GM23338 (cell line): Measurements from ENCODE around the gene RAD21L1. TPM values are rescaled to one million over a fixed set of nuclear protein-coding genes. Genes with fewer than 3 reads are reported as not detected.

Experiments
- ATAC-seq: fragments of 200-7000 bp; cut with Tn5 transposase; 3 replicates; pipeline ENCODE4 v1.9.1; 2020
- DNase-seq: peaks from one replicate; pipeline ENCODE4 v3.0.0-alpha.2; 2015; ENCODE audit warnings: low spot score
- H2AFZ ChIP-seq: fragments of 200-600 bp; sonication (generic); 2 replicates; pipeline ENCODE4 v1.8.0; 2016; ENCODE audit warnings: antibody characterized with exemption, mild to moderate bottlenecking, moderate library complexity
- H3F3A ChIP-seq: fragments of 200-600 bp; sonication (generic); replicated peaks from 2 replicates; pipeline ENCODE4 v1.8.0; 2017; ENCODE audit warnings: antibody characterized with exemption, mixed run types, low read depth
- H3K27ac ChIP-seq: fragments of 200-600 bp; sonication (generic); 2 replicates; pipeline ENCODE4 v1.6.1; 2016; ENCODE audit warnings: low read depth
- H3K27me3 ChIP-seq: fragments of 200-600 bp; sonication (generic); 2 replicates; pipeline ENCODE4 v1.8.0; 2016; ENCODE audit warnings: mild to moderate bottlenecking, mixed run types, moderate library complexity; ENCODE audit not compliant: insufficient read depth
- H3K36me3 ChIP-seq: fragments of 200-600 bp; sonication (generic); 2 replicates; pipeline ENCODE4 v1.8.0; 2016; ENCODE audit warnings: mild to moderate bottlenecking; ENCODE audit not compliant: insufficient read depth
- H3K4me1 ChIP-seq: fragments of 200-600 bp; sonication (generic); 2 replicates; pipeline ENCODE4 v1.8.0; 2016; ENCODE audit warnings: mild to moderate bottlenecking, moderate library complexity; ENCODE audit not compliant: insufficient read depth
- H3K4me2 ChIP-seq: fragments of 200-600 bp; sonication (generic); 2 replicates; pipeline ENCODE4 v1.7.1; 2017; ENCODE audit warnings: mixed run types
- H3K4me3 ChIP-seq: fragments of 200-600 bp; sonication (generic); 2 replicates; pipeline ENCODE4 v1.6.1; 2016; ENCODE audit warnings: mixed run types
- H3K79me2 ChIP-seq: fragments of 200-600 bp; sonication (generic); replicated peaks from 2 replicates; pipeline ENCODE4 v1.8.0; 2017; ENCODE audit warnings: mild to moderate bottlenecking; ENCODE audit not compliant: insufficient read depth
- H3K9me2 ChIP-seq: fragments of 200-600 bp; sonication (generic); 2 replicates; pipeline ENCODE4 v1.8.0; 2017; ENCODE audit not compliant: insufficient read depth
- H4K20me1 ChIP-seq: fragments of 200-600 bp; sonication (generic); replicated peaks from 2 replicates; pipeline ENCODE4 v1.8.0; 2017; ENCODE audit warnings: mild to moderate bottlenecking; ENCODE audit not compliant: insufficient read depth
- H3K27ac Mint-ChIP-seq: 2 replicates; pipeline ENCODE4 v1.8.0; 2020; ENCODE audit warnings: inconsistent platforms, mild to moderate bottlenecking, moderate library complexity, mixed read lengths
- H3K27me3 Mint-ChIP-seq: 3 replicates; pipeline ENCODE4 v1.8.0; 2022; ENCODE audit warnings: low read depth, mild to moderate bottlenecking, moderate library complexity, mixed read lengths, inconsistent platforms; ENCODE audit not compliant: insufficient read depth, poor library complexity
- H3K36me3 Mint-ChIP-seq: 3 replicates; pipeline ENCODE4 v1.8.0; 2021; ENCODE audit warnings: low read depth, mild to moderate bottlenecking, inconsistent platforms, moderate library complexity, mixed read lengths
- H3K4me1 Mint-ChIP-seq: 3 replicates; pipeline ENCODE4 v1.8.0; 2020; ENCODE audit warnings: mild to moderate bottlenecking, inconsistent platforms, mixed read lengths
- H3K4me3 Mint-ChIP-seq: 3 replicates; pipeline ENCODE4 v1.8.0; 2021; ENCODE audit warnings: moderate library complexity, mild to moderate bottlenecking, inconsistent platforms, mixed read lengths
- H3K9me3 Mint-ChIP-seq: 3 replicates; pipeline ENCODE4 v1.8.0; 2020; ENCODE audit warnings: moderate library complexity, mild to moderate bottlenecking, inconsistent platforms, mixed read lengths
- POLR2AphosphoS5 ChIP-seq: IDR thresholded peaks from 2 replicates; pipeline ENCODE4 v1.6.1; 2016; ENCODE audit warnings: antibody characterized with exemption, low read depth
- ZNF114 ChIP-seq: fragments of 250-450 bp; sonication (Bioruptor Pico); IDR thresholded peaks from 2 replicates; pipeline ENCODE4 v1.5.0; 2020; ENCODE audit warnings: mild to moderate bottlenecking, moderate library complexity
- long read RNA-seq: library from polyadenylated mRNA; unstranded; transcript quantifications from one replicate; pipeline ENCODE4 v2.0.0, GENCODE V29; 2020; ENCODE audit not compliant: unreplicated experiment
- polyA plus RNA-seq: library from polyadenylated mRNA; unstranded; fragments of >200 nt; fragmentation: Nextera tagmentation; extraction: Ambion mirVana; gene quantifications from 2 replicates; pipeline ENCODE4 v1.2.1, GENCODE V29; 2016
- total RNA-seq: library from RNA; depleted of rRNA; stranded (reverse); fragments of >200 nt; shearing (Covaris generic); gene quantifications from 2 replicates; pipeline ENCODE4 v1.2.3, GENCODE V29; 2014; rRNA removed
- TF ChIP-seq, protein P1 (sequence below), 2 experiments: fragments of 200-600 bp in 1 of 2; sonication (generic) in 1 of 2; conservative IDR thresholded peaks; 2 replicates each; pipeline versions ENCODE4 v1.5.1 to v1.6.1; 2016 to 2017; ENCODE audit warnings: antibody characterized with exemption in 2 of 2, low read depth in 2 of 2, mild to moderate bottlenecking in 2 of 2, moderate library complexity in 1 of 2

RAD21L1 gene
- total RNA-seq = 0.10 TPM in 1 of 2 replicates, not detected in the other
- 0.38 and 0.95 TPM in 2 replicates for polyA plus RNA-seq
- long read RNA-seq, partial matches to known transcripts = 0 of 1 reads
- long read RNA-seq, other reads (novel, unspliced or antisense) = 1 of 1 reads

DNA sequence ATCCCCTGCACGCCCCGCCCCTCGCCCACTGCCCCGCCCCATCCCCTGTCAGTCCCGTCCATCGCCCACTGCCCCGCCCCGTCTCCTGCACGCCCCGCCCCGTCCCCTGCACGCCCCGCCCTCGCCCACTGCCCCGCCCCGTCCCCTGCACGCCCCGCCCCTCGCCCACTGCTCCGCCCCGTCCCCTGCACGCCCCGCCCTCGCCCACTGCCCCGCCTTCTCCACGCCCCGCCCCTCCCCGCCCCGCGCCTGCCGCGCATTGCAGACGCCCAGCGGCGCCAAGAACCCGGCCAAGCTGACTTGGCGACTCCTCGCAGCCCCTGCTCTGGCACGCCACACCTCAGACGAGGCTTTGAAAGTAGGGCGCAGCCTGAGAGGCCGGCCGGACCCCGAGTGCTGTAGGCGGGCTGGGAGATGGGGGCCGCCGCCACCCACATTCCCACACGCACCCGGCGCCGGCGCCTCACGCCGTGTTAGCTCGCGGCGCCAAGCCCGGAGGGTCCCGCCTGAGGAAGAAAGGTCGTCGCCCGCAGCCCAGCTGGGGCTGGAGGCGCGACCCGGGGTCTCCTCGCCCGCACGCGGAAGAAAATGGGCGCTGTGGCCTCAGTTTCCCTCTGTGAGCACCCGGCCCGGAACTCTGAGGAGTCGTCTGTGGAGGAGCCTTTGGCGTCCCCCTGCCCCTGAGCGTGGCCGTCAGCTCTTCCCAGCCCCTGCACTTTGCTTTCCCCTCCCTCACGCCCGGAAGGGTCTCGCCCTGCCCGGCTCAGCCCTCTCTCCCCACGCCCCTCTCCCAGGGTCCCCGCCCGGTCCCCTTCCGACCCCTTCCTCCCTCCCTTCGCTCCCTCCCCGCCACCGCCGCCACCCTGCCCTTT lies at the start of gene RAD21L1:
RAD21L1 (plus strand) TSS at position 262 of the 872 bp plus-strand sequence. CDS start 2,410 bp downstream, outside the sequence.
- Histone ChIP-seq H3K9me2 (no peaks in the 10 kb centered on the region), H3K4me1 (peaks cover 5% of the 10 kb centered on the region), H3K27ac (no peak within 1 kb of the TSS), H2AFZ (peak within 1 kb of the TSS; percentile 99), H3K27me3 (peaks cover 43% of the 10 kb centered on the region), H3F3A (no peaks in the 10 kb centered on the region), H3K4me3 (peak within 1 kb of the TSS; percentile 88), H3K36me3 (no peaks in the 10 kb centered on the region), H4K20me1 (no peaks in the 10 kb centered on the region), H3K4me2 (peak within 1 kb of the TSS; percentile 88), H3K79me2 (no peaks in the 10 kb centered on the region)
- TF ChIP-seq POLR2AphosphoS5 = peak; percentile 72
- TF ChIP-seq, protein P1, sequence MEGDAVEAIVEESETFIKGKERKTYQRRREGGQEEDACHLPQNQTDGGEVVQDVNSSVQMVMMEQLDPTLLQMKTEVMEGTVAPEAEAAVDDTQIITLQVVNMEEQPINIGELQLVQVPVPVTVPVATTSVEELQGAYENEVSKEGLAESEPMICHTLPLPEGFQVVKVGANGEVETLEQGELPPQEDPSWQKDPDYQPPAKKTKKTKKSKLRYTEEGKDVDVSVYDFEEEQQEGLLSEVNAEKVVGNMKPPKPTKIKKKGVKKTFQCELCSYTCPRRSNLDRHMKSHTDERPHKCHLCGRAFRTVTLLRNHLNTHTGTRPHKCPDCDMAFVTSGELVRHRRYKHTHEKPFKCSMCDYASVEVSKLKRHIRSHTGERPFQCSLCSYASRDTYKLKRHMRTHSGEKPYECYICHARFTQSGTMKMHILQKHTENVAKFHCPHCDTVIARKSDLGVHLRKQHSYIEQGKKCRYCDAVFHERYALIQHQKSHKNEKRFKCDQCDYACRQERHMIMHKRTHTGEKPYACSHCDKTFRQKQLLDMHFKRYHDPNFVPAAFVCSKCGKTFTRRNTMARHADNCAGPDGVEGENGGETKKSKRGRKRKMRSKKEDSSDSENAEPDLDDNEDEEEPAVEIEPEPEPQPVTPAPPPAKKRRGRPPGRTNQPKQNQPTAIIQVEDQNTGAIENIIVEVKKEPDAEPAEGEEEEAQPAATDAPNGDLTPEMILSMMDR (conservative IDR thresholded peaks at IDR 0.05; ENCODE audit: low read depth in 2 of 2) = no peak
- no peak within 1 kb of the TSS for H3K27ac Mint-ChIP-seq
- H3K9me3 Mint-ChIP-seq = peaks cover 6% of the 10 kb centered on the region; the same call in 1 of the 3 replicates
- H3K4me1 Mint-ChIP-seq = peaks cover 3% of the 10 kb centered on the region; the same call in 1 of the 3 replicates
- peak; percentile 81 for DNase-seq
- peak; percentile 81 for ATAC-seq
- H3K36me3 Mint-ChIP-seq = no peaks in the 10 kb centered on the region
- H3K4me3 Mint-ChIP-seq = peak within 1 kb of the TSS; percentile 82
- H3K27me3 Mint-ChIP-seq = peaks cover 18% of the 10 kb centered on the region

DNA sequence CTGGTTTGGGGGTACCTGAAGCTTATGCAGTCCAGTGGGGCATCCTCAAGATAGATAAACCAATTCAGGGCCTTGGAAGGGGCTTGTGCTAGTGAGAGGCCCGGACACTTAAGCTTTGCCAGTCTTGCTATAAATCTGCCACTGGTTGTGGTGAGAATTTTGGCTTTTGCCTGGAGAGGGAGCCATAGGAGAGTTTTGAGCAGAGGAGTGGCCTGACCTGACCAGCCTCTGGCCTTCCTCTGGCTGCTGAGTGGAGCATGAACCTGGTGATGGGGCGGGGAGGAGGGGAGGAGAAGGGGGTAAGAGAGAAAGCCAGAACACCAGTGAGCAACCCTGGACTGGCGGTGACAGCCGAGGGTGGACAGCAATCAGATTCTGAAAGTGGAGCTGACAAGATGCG lies 48.2 kb upstream of the RAD21L1 start:
- no peaks in the 10 kb centered on the region for H3K9me3 Mint-ChIP-seq
- Histone ChIP-seq H3K9me2 (no peaks in the 10 kb centered on the region), H3K36me3 (no peaks in the 10 kb centered on the region), H4K20me1 (no peaks in the 10 kb centered on the region; the same call in 1 of the 2 replicates), H3K27me3 (0 out of 2 replicates have a peak, but pooled peaks cover 4% of the 10 kb centered on the region), H3K4me1 (peaks cover 9% of the 10 kb centered on the region; the same call in 1 of the 2 replicates), H3K27ac (no peak overlapping the region), H2AFZ (no peak overlapping the region), H3K4me3 (no peak overlapping the region), H3F3A (no peaks in the 10 kb centered on the region), H3K79me2 (no peaks in the 10 kb centered on the region), H3K4me2 (no peak overlapping the region)
- H3K4me3 Mint-ChIP-seq = no peak overlapping the region
- H3K4me1 Mint-ChIP-seq = peaks cover 15% of the 10 kb centered on the region
- peaks cover 2% of the 10 kb centered on the region; the same call in 1 of the 3 replicates for H3K36me3 Mint-ChIP-seq
- DNase-seq (peak; percentile 77), ATAC-seq (peak; percentile 90)
- no peak overlapping the region for H3K27ac Mint-ChIP-seq
- H3K27me3 Mint-ChIP-seq = peaks cover 7% of the 10 kb centered on the region
- TF ChIP-seq, protein P1 (conservative IDR thresholded peaks at IDR 0.05; ENCODE audit: low read depth in 2 of 2) = peak; percentile 47 to 66
- no peak for TF ChIP-seq ZNF114 (CRISPR knock-in tag)
